HL-60 (cell line): ENCODE measurements around the gene ZKSCAN2.

Experiments
- POLR2AphosphoS5 ChIP-seq: IDR thresholded peaks from 2 replicates; pipeline ENCODE4 v1.6.1; 2012; ENCODE audit warnings: low read depth
- SPI1 ChIP-seq: IDR thresholded peaks from 2 replicates; pipeline ENCODE4 v1.6.1; 2012; ENCODE audit warnings: low read depth, mild to moderate bottlenecking, borderline replicate concordance
- TF ChIP-seq, protein P1 (sequence below): IDR thresholded peaks from one replicate; pipeline ENCODE4 v1.5.1; 2011; ENCODE audit warnings: low read length, control low read depth, inconsistent platforms; ENCODE audit not compliant: insufficient read depth
- TF ChIP-seq, protein P2 (sequence below): IDR thresholded peaks from 2 replicates; pipeline ENCODE4 v1.6.1; 2012; ENCODE audit warnings: low read depth; ENCODE audit not compliant: insufficient replicate concordance

DNA sequence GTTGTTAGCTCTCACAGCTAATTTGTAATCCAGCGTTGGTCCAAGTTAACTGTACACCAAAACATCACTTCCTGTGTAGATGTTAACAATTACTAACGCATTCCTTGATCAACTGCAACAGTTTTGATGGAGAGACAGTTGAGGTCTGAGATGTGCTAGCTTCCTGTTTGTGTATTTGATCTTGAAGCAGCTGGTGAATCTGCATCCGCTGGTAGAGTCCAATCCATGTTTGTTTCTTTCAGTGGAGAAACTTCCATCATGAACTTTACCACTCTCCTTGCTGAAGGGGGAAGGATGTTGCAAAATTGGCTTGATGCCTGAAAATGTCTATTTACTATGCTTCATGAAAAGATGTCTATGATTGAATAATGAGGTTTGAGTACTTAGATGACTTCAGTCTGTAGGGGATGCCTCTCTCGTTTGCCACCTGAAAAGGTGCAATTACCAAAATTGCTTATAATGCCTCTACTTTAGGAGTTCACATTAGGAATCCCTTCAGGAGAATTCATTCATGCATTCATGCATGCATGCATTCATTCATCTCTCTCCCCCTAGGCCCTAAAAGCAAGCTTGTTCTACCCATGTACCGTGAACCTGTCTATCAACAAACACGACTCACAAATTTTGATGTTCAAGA, 39.6 kb upstream of the ZKSCAN2 start:
- TF ChIP-seq, protein P1, sequence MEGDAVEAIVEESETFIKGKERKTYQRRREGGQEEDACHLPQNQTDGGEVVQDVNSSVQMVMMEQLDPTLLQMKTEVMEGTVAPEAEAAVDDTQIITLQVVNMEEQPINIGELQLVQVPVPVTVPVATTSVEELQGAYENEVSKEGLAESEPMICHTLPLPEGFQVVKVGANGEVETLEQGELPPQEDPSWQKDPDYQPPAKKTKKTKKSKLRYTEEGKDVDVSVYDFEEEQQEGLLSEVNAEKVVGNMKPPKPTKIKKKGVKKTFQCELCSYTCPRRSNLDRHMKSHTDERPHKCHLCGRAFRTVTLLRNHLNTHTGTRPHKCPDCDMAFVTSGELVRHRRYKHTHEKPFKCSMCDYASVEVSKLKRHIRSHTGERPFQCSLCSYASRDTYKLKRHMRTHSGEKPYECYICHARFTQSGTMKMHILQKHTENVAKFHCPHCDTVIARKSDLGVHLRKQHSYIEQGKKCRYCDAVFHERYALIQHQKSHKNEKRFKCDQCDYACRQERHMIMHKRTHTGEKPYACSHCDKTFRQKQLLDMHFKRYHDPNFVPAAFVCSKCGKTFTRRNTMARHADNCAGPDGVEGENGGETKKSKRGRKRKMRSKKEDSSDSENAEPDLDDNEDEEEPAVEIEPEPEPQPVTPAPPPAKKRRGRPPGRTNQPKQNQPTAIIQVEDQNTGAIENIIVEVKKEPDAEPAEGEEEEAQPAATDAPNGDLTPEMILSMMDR: no peak
- TF ChIP-seq POLR2AphosphoS5 (no peak), SPI1 (no peak)
- TF ChIP-seq, protein P2, sequence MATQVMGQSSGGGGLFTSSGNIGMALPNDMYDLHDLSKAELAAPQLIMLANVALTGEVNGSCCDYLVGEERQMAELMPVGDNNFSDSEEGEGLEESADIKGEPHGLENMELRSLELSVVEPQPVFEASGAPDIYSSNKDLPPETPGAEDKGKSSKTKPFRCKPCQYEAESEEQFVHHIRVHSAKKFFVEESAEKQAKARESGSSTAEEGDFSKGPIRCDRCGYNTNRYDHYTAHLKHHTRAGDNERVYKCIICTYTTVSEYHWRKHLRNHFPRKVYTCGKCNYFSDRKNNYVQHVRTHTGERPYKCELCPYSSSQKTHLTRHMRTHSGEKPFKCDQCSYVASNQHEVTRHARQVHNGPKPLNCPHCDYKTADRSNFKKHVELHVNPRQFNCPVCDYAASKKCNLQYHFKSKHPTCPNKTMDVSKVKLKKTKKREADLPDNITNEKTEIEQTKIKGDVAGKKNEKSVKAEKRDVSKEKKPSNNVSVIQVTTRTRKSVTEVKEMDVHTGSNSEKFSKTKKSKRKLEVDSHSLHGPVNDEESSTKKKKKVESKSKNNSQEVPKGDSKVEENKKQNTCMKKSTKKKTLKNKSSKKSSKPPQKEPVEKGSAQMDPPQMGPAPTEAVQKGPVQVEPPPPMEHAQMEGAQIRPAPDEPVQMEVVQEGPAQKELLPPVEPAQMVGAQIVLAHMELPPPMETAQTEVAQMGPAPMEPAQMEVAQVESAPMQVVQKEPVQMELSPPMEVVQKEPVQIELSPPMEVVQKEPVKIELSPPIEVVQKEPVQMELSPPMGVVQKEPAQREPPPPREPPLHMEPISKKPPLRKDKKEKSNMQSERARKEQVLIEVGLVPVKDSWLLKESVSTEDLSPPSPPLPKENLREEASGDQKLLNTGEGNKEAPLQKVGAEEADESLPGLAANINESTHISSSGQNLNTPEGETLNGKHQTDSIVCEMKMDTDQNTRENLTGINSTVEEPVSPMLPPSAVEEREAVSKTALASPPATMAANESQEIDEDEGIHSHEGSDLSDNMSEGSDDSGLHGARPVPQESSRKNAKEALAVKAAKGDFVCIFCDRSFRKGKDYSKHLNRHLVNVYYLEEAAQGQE: no peak
